Activated T-cell treated with anti-CD3 and anti-CD28 coated beads for 48 hours (primary cell): Measurements from ENCODE around the gene OSER1.
A peak's percentile ranks its signal among the peaks of the same experiment; 100 is the strongest.

Experiments used
- DNase-seq: peaks from one replicate; pipeline ENCODE4 v3.0.0-alpha.2; 2020; ENCODE audit warnings: low read depth

OSER1 gene

DNA sequence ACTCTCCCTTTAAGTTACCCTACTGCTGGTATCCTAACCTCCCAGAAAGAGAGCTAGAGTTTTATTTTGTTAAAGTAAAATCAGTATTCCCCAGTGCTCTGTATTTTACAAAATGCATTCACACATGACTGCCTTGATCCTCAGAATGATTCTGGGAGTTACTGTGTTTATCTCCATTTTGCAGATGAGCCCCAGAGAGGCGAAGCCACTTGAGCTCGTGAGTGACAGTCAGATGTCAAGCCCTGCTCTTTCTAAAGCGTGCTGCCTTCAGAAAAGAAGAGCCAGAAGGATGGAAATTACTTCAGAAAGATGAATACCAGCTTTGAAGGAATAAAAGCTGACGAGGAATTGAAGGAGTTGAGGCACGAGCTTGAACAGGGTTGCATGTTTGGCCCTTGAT lies 14.1 kb upstream of the OSER1 start:
- no peak for DNase-seq

DNA sequence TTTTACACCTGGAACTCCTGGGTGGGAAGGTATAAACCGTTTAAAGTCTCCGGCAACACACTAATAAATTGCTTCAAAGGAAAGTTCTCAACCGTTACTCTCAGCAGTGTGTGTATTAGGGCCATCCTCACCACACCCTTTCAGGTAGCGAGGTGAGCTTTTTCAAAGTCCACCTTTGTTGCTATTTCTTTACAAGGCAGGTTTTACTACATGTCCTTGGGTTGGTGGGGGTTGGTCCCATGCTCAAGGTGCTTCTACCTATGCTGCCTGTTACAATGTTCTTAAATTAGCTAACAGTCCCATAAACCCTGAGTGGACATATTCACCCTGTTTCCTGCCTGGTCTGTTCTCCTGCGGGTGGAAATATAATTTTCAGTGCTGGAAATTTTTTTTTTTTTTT lies 13.2 kb upstream of the OSER1 start:
- DNase-seq = no peak

DNA sequence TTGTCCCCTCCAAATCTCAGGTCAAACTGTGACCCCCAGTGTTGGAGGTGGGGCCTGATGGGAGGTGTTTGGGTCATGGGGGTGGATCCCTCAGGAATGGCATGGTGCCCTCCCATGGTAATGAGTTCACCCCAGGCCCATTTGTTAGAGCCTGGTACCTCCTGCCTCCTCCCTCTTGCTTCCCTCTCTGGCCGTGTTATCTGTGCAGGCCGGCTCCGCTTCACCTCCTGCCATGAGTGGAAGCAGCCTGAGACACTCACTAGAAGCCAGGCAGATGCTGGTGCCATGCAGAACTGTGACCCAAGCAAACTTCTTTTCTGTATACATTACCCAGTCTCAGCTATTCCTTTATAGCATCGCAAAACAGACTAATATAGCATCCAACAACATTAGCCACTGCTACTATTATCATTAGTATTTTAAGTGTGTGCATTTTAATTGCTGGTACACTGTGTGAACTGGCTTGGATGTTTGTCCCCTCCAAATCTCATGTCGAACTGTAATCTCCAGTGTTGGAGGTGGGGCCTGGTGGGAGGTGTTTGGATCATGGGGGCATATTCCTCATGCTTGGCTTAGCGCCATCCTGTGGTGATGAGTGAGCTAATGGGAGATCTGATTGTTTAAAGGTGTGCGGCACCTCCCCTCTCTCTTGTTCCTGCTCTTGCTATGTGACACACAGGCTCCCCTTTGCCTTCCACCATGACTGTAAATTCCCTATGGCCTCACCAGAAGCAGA lies 12.2 kb upstream of the OSER1 start:
- no peak for DNase-seq

DNA sequence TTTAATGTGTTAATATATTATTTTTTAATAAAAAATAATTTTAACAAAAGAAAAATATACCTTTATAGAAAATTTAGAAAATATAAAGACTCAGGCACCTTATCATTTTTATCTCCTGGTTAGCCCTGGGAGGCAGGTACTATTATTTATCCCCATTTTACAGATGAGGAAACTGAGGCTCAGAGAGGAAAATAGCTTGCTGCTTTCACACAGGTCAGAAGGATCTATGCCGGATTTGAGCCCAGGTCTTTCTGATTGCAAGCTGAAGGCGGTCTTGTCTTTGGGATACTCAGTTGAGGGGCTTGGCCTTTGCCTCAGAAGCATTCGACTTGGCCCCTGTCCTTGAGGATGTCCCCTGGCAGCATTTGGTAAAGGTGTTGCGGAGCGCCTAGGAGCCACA lies 11.5 kb upstream of the OSER1 start:
- no peak for DNase-seq

DNA sequence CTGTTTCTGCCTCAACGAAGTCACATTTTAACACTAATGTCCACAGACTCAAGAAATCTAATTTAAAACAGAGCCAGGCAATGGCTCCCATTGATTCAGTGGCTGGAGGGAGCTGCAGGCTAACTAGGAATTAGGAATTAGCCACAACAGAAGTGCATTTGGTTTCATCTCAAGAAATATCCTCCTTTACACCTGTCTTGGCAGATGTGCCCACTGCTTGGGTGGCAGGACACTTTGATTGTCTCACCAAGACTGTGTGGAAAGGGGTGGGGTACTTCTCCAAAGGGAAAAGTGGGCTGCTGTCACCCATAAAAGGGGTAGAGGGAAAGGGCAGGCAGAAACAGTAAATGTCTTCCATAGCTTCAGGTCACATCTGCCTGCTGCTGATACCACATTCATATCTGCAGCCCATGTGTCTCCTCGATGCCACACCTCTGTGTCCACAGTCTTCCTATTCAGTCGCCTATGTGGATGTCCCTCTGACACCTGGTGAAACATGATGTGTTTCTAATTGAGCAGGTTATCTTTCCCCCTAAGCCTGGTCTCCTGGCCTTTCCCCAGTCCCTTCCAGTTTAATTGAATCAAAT lies 10.9 kb upstream of the OSER1 start:
- no peak for DNase-seq

DNA sequence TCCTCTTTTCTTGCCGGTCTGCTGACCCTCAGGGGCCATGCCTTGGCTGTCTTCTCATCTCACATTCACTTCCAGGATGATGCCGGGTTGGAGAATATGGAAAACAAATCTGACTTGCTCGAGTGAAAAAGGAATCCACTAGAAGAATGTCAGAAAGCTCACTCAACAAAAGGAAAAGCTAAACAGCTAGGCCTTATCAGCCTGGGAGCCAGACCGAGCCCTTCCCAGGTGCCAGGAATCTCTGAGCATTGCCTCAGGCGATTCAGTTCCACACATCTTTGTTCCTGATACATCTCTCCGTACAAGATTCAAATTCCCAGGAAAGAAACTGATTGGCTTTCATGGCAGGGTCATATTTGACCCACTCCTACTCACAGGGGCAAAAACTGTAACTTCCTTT lies 9.2 kb upstream of the OSER1 start:
- DNase-seq = no peak

DNA sequence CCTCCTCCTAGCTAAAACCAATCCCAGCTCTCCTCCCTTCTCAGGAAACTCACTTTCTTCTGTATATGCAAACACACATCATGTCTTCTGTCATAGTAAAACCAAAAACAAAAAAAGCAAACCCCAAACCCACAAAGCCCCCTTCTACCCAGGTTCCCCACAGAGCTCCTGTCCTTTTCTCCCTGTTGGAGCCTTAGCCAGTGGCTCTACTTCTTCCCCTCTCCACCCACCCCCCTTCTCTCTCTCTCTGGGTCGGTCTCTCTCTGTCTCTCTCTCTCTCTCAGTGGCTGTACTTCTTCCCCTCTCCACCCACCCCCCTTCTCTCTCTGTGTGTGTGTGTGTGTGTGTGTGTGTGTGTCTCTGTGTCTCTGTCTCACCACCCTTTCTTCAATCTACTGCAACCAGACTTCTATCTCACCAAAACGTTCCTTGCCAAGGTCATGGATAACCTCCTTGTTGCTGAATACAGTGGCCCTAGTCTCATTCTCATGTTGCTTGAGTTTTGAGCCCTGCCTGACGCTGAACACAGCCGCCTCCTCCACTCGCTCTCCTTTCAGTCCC lies 8.7 kb upstream of the OSER1 start:
- no peak for DNase-seq

DNA sequence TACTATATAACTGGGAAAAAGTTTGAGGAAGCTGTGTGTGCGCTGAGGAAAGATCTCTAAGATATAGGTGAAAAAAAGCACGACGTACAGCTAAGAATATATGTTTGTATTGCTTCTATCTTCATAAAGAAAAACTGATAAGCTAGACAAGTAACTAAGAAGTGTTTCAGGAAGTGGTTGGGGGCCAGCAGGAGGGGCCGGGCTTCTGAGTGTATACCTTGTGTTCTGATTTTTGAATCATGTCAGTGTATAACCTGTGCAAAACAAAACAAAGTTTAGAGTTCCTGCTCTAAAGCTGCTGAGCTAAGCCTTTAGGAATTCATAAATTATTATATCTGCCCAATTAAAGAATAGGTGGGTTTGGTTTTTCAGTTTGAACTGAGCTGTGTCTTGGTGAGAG lies 7.9 kb upstream of the OSER1 start:
- DNase-seq = no peak

DNA sequence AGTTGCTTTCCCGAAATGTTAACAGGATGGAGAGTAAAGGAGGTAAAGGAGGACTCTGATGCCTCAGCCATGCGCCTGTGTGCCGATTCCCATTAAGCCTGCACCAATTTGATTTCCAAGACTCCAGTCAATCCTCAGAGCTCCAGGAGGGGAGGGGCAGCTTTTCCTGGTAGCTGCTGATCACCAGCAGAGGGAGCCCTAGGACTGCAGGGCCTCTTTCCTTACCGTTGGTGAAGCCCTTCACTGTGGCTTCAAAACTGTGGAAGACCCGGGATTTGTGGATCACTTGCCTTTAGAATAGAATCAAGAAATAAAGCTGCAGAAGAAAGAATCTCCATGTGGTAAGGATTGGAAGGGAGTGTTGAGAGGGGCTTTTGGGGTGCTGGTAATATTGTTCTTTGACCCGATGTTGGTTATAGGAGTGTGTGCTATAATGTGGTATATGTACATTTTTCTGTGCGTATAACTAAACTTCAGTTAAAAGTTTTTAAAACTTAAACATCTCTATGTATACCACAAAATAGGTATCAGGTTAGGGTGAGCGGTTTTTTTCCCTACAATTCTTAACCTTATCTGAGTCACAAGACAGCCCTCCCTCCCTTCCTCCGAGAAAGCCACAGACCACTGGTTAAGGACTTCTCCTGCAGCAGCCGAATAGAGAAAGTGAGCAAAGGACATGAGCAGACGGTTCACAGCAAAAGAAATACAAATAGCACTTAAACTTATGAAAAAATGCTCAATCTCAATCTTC lies 6.9 kb upstream of the OSER1 start:
- peak; percentile 41 for DNase-seq

DNA sequence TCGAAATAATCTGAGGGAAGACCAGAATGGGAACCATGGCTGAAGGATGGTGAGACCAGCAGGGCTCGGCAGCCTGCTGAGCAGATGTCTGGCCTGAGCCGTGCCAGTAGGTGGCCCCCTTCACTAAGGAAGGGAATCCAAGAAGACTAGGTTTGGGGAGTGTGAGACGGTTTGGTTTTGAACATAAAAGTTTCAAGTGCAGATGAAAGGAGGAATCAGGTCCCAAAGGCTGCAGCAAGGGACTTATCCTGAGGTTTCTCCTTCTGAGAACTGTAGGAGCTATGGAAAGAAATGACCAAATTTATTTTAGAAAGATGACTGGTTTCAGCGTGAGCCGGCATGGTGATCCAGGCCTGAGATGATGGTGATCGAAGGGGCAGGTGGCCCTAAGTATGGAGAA lies 4.6 kb upstream of the OSER1 start:
- peak; percentile 61 for DNase-seq

DNA sequence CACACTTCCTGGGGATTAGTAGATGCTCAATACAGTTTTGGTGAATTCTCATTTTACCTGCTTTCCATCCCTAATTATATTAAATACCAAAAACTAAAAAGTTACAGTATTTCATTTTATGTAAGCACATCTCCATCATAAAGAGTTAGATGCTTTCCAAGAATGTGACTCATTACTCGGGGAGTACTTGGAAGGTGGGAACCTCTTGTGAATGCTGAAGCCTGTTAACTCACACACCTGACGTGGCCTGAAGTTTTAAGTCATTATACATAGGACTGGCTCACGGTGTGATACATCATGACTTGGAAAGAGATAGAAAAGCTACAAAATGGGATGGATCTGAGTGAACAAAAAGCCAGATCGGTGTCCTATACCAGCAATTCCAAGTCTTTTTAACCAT lies 2.2 kb upstream of the OSER1 start:
- no peak for DNase-seq

DNA sequence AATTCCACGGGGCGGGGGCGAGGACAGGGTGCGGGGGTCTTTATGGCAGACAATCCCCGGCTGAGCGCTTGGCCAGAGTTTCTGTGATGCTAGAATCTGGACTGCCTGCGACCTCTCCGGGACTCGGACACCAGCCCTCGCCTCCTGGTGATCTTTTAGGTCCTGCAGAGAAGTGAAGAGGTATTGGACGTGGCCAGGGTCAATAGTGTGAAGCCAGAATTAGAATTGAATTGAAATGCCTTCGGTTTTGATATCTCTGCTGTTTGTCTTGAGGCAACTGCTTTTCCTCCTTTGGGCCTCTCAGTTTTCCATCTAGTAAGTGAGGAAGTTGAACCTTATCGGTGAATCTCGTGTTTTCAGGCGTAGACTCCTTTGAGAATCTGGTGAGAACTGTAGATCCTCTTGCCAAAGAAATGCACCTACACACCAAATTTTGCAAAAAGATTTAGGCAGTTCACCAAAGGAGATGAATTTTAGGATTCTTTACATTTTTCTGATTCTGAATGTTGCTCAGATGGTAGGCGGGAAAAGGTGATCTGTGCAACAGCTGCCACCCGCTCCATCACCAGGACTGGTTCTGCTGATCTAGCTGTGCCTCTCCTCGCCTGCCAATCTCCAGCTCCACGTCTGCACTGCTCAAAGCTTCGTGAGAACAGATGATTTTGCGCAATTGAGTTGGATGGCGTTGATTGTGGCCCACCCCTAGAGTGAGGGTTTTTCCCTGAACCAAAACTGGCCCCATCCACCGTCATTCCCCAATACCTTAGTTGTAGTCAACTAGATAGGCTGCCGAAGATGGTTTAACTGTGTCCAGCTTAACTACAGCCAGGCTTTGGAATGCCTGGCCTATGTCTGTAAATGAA lies 837 bp upstream of the OSER1 start:
- DNase-seq = no peak

DNA sequence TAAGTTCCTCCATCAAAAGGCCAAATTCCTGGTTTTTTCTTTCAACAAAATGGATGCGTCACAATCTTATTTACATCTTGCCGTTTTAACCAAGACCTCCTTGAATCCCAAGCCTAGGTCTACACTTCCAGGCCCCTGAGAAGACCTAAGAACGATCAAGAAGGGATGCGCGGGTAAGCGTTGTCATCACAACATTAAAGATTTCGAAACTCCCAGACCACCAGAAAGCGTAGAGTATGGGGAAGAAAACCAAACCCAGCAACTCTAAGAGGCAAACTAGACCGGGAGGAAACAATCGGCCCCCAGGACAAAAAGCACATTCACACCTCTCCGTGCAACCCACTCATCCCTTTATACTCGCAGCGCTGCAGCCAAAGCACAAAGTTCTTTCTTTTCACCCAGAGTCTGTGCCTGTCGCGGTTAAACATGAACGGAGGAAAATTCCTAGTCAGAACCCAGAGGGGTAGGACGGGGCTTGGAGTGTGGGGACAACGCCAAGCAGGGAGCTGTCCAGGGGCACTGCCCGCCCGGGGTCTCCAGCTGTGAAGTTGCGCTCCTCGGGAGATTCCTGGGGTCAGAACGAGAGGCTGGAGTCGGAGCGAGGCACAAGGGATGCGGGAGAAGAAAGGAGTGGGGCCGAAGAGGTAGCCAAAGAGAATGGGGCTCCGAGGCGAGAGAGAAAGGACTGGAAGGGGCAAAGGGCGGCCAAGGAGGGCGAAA lies 725 bp downstream of the OSER1 start:
- DNase-seq = no peak

DNA sequence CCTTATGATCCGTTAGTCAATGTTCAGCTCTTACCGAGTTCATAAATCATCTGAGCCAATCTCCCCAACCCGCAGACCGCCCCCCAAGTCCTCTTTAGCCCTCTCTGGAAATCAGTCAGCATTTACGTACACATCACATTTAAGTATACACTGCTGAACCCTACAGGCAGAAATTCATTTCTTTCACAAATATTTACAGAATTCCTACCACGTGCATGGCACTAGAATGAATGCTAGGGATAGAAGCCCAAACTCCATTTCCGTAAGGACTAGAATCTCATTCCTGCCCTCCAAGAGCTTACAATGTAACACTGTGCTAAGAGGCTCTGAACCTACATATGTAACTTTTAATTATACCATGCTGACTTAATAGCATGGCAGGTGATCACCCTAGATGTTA lies 1.8 kb downstream of the OSER1 start:
- no peak for DNase-seq

DNA sequence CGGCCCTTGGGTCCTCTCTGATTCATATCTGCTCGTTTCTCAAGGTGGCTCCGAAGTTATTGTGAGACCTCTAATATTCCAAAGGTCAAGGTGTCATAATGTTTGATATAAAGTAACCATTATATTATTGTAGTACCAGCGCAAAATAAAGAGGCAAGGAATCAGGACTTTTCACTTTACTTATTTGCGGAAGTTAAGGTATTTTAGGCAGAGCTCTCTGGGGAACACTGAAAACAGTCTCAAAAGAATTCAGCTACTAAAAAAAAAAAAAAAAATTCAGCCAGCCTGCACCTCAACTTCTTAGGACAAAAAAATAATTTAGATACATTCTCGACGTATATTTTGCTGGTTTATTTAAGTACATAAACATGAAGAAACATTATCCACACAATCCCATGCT lies 2.4 kb downstream of the OSER1 start:
- no peak for DNase-seq

DNA sequence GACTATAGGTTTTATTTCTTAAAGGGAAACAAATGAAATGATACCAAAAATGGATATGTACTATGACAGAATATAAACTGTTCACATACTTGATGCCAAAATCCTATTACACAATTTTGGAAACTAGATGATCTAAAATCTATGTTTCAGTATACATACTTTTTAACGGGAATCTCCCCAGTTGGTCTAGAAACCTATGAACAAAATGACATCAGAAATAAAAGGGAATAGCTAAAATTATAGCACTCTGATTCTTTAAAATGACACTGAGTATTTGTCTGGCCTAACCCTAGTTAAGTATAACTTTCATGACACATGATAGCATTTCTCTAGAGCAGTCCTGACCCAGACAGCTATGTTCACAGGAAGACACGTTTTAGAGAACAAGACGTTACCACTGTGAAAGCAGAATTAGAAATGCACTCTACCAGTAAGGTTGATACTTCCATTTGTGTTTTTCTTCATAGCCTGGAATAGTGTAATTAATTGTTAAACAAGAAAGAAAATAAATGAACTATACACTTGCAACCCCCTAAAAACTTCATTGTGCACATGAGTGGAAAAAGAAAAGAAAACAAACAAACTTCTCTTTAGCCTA lies 3.3 kb downstream of the OSER1 start:
- DNase-seq = no peak

DNA sequence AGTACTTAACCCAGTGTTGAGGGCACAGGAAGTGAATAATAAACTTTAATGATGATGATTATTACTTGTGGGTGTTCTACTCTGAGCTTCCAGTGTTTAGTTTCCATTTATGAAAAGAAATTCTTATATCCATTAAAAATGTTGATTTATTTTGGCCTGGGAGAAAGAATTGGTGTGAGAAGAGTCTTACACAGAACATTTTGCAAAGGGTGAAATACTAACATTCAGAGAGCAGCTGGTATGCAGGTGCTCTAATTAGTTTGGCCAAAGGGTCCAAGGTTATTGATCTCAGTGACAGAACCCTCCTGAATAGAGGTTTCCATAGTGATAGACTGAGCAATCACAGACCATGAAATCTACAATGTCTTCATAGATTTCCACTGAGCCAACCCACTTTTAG lies 4.4 kb downstream of the OSER1 start:
- no peak for DNase-seq

DNA sequence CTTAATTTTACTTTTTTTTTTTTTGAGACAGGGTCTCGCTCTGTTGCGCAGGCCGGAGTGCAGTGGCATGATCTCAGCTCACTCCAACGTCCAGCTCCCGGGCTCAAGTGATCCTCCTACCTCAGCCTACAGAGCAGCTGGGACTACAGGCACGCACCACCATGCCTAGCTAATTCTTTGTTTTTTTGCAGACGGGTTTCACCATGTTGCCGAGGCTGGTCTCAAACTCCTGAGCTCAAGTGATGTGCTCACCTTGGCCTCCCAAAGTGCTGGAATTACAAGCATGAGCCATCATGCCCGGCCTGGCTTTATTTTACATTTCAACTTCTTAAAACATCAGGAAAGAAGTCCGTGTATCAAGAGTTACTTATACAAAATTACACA lies 5.7 kb downstream of the OSER1 start:
- no peak for DNase-seq

DNA sequence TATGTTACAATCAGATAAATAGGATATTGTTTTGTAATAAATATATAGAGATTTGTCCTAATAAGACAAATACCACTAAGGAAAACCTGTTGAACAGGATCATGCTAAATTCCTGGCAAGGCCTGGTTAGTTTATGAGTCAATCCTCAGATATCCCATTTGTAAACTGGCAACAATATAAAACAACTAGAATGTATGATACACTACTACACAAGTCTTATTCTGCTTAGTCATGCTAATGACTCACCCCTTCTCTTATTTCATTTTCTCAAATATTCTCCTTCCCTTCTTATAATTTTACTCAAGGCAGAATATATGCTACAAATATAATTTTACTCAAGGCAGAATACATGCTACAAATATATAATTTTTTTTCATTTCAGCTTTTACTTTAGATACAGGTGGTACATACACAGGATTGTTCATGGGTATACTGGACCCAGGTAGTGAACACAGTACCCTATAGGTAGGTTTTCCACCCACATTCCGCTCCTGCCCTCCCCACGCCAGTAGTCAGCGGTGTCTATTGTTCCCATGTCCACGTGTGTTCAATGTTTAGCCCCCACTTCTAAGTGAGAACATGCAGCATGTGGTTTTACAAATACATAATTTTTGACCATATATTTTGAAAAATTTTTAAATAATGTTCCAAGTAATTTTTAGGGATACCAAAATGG lies 6.3 kb downstream of the OSER1 start:
- no peak for DNase-seq

DNA sequence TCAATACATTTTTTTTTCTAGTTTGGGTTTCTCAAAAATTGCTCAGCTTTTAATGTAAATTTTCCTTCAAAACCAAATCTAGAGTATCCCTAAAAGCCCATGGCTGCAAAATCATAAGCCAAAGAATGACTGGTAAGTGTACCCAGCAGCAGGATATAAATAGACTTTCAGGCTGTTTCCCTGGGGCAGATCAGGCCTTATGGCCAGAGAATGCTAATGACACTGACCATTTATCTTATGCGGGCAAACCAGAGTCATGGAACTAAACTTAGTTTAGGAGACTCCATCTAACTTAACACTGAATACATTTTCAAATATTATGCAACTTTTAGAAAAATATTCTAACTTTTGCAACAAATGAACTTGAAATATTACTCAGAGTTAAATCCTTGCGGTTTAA lies 7.4 kb downstream of the OSER1 start:
- no peak for DNase-seq

DNA sequence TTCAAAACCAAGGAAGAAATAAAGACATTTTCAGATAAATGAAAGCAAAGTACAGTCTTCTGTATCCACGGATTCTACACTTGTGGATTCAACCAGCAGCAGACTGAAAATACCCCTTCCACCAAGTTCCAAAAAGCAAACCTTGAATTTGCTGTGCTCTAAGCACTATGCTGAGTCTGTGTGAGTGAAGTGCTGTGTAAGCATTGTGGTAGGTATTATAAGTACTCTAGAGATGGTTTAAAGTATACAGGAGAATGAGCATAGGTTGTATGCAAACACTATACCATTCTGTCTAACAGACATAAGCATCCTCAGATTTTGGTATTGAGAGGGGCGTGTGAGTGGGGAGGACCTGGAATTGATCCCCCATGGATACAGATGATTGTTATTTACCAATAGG lies 9.6 kb downstream of the OSER1 start:
- no peak for DNase-seq
